H1 (cell line): Measurements from ENCODE around the gene ZBTB20. TPM values are rescaled to one million over a fixed set of nuclear protein-coding genes. Genes with fewer than 3 reads are reported as not detected.

ENCODE experiments used
- RFX5 ChIP-seq: IDR thresholded peaks from 2 replicates; pipeline ENCODE4 v1.6.1; 2011; ENCODE audit warnings: low read depth, low read length, improper control_type of control experiment, borderline replicate concordance
- polyA plus RNA-seq, 7 experiments: library from polyadenylated mRNA; depleted of rRNA in 3 of 7; stranded (reverse) in 5 of 7; unstranded in 2 of 7; fragments of >200 nt in 5 of 7; fragments of 200-250 nt in 2 of 7; gene quantifications; 1 replicate in 5 of 7; 2 replicates in 1 of 7; 4 replicates in 1 of 7; pipeline versions ENCODE4 v1.2.1 to v1.2.3, GENCODE V29; 2011 to 2013; ENCODE audit warnings: missing spikeins in 2 of 7, mixed read lengths in 2 of 7
- total RNA-seq: library from RNA; stranded (reverse); fragmentation: NEBNext Ultra II Directional; extraction: Animal tissue kit (Norgen Biotek cat#: 25700); gene quantifications from 2 replicates; pipeline ENCODE4 v1.2.1, GENCODE V29; 2021

The ZBTB20 gene
- total and polyA plus RNA-seq, 2 of the 8 experiments (the other 6 are each of a cell fraction or from before 2014, with no cell fraction given) = 0.35 to 1.3 TPM

DNA sequence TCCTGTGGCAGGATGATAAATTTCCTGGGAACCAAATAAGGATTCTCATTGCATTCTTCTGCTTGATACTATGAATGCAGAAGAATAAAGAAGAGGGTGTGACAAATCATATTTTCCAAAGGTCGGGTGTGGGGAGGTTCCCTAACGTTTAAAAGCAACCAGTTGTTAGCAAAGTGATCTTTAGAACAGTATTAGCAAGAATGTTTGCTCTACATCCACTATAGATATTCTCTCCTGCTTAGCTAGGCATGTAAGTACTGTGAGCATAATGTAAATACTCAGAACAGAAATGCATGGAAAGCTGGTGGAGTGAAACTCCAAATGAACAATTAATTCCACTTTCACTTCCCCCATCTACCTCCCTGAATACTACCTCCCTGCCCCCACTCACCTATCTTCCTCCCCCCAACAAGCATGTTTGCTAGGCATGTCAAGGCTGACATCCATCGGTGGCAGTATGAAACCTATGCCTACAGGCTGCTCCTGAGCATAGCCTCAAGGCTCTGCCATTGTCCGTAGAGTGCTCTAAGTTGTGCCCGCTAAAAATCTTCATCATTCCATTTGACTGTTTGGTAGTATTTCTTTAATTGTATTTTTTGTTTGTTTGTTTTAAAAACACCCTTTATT is 523.6 kb downstream of the ZBTB20 start (continued):
- TF ChIP-seq RFX5 = no peak
